Gastroesophageal sphincter (tissue), 4 donors: Measurements from ENCODE around the gene SIGLEC7. TPM values are rescaled to one million over a fixed set of nuclear protein-coding genes. Genes with fewer than 3 reads are reported as not detected.

ENCODE experiments used
- ATAC-seq: fragments of 150-250 bp; one replicate; pipeline ENCODE4 v1.9.1; 2016; ENCODE audit warnings: mild to moderate bottlenecking, moderate library complexity
- H3K27ac ChIP-seq, 4 donors: fragments of 200-600 bp; sonication (generic) in 3 of 4; 1 replicate in 3 of 4; 2 replicates in 1 of 4; pipeline ENCODE4 v1.5.1; 2016 to 2019
- H3K27me3 ChIP-seq: fragments of 200-600 bp; sonication (generic); one replicate; pipeline ENCODE4 v1.5.1; 2019
- H3K36me3 ChIP-seq, 2 donors: fragments of 200-600 bp; sonication (generic); one replicate each; pipeline ENCODE4 v1.5.1; 2019; ENCODE audit warnings: control low read depth in 1 of 2
- H3K4me1 ChIP-seq, 3 donors: fragments of 200-600 bp; sonication (generic); 1 replicate in 2 of 3; 2 replicates in 1 of 3; pipeline ENCODE4 v1.5.1; 2016 to 2019; ENCODE audit warnings: control low read depth in 2 of 3
- H3K4me3 ChIP-seq, 2 donors: fragments of 200-600 bp; sonication (generic); one replicate each; pipeline ENCODE4 v1.5.1; 2019; ENCODE audit warnings: mild to moderate bottlenecking in 1 of 2, moderate library complexity in 1 of 2
- H3K9me3 ChIP-seq, 3 donors: fragments of 200-600 bp; sonication (generic); one replicate each; pipeline ENCODE4 v1.5.1; 2017 to 2019; ENCODE audit warnings: control low read depth in 2 of 3
- CTCF ChIP-seq, 4 experiments: fragments of 200-600 bp in 2 of 4; fragments of 450-650 bp in 2 of 4; sonication (generic) in 1 of 4; IDR thresholded peaks; one replicate each; pipeline ENCODE4 v1.5.1; 2017 to 2019; ENCODE audit warnings: antibody characterized with exemption in 4 of 4, mild to moderate bottlenecking in 2 of 4, moderate library complexity in 2 of 4
- EP300 ChIP-seq: sonication (generic); formaldehyde crosslinking; IDR thresholded peaks from one replicate; pipeline ENCODE4 v1.6.1; 2017; ENCODE audit warnings: antibody characterized with exemption, mild to moderate bottlenecking
- POLR2A ChIP-seq, 2 donors: fragments of 450-650 bp; IDR thresholded peaks; one replicate each; pipeline ENCODE4 v1.6.1; 2017; ENCODE audit warnings: antibody characterized with exemption in 2 of 2, mild to moderate bottlenecking in 2 of 2, moderate library complexity in 1 of 2
- POLR2AphosphoS5 ChIP-seq: sonication (generic); formaldehyde crosslinking; IDR thresholded peaks from one replicate; pipeline ENCODE4 v1.6.1; 2017; ENCODE audit warnings: antibody characterized with exemption
- WGBS, 2 donors: methylation state at CpG; one replicate each; pipeline ENCODE4 v1.1.5; 2018; ENCODE audit warnings: low coverage in 1 of 2; 5-methylcytosine and 5-hydroxymethylcytosine counted together
- total RNA-seq, 4 donors: library from RNA; depleted of rRNA; stranded (reverse); fragments of >200 nt; gene quantifications; one replicate each; pipeline ENCODE4 v1.1.0, GENCODE V29; 2016

The SIGLEC7 gene
- total RNA-seq, 4 donors from 2014 or later = 0.46 to 4.4 (median 2.8) TPM; not detected in 1

- Histone ChIP-seq H3K36me3 (peaks cover 0 to 62% of the 10 kb centered on the region in 2 donors), H3K4me1 (peaks cover 0 to 17% (median 0%) of the 10 kb centered on the region in 3 donors), H3K4me3 (peak overlapping the region in 1 of 2 donors; percentile 36), H3K27ac (peak overlapping the region in 1 of 4 donors; percentile 66), H3K9me3 (no peaks in the 10 kb centered on the region), H3K27me3 (no peaks in the 10 kb centered on the region)
- no peak for ATAC-seq
- WGBS, 2 donors = no CpG with 5 or more reads among the region's 22 CpGs
- TF ChIP-seq POLR2A (IDR thresholded peaks at IDR 0.05) (peak in 1 of 2 donors; percentile 10), EP300 (no peak)
These were observed 43.1 kb upstream of the SIGLEC7 start for GRCh38 chr19:51099047-51099382.

- Histone ChIP-seq H3K27me3 (no peaks in the 10 kb centered on the region), H3K27ac (no peak overlapping the region), H3K9me3 (no peaks in the 10 kb centered on the region), H3K4me3 (no peak overlapping the region), H3K4me1 (peaks cover 0 to 25% (median 0%) of the 10 kb centered on the region in 3 donors), H3K36me3 (peaks cover 0 to 76% of the 10 kb centered on the region in 2 donors)
- no peak for ATAC-seq
- 42 to 45% methylated on average over 2 to 3 of the region's 3 CpGs for WGBS, 2 donors
- no peak for TF ChIP-seq POLR2A (IDR thresholded peaks at IDR 0.05)
- TF ChIP-seq EP300 = no peak
- TF ChIP-seq CTCF (IDR thresholded peaks at IDR 0.05) = no peak
These were observed 41.5 kb upstream of the SIGLEC7 start for GRCh38 chr19:51100601-51101000.

- no peak for TF ChIP-seq POLR2AphosphoS5
- no peak for TF ChIP-seq EP300
- TF ChIP-seq POLR2A (IDR thresholded peaks at IDR 0.05) = no peak
- no peak for TF ChIP-seq CTCF (IDR thresholded peaks at IDR 0.05)
- H3K4me3 ChIP-seq = no peak overlapping the region
- 47 to 62% methylated on average over 5 of the region's 5 CpGs for WGBS, 2 donors
- no peak overlapping the region for H3K27ac ChIP-seq
- ATAC-seq = no peak
- H3K36me3 ChIP-seq = peaks cover 0 to 80% of the 10 kb centered on the region in 2 donors
- H3K27me3 ChIP-seq = no peaks in the 10 kb centered on the region
- H3K4me1 ChIP-seq = peaks cover 0 to 31% (median 0%) of the 10 kb centered on the region in 3 donors
- no peaks in the 10 kb centered on the region for H3K9me3 ChIP-seq
These were observed 40.8 kb upstream of the SIGLEC7 start for GRCh38 chr19:51101171-51101865.

GRCh38 chr19:51102991-51103390 lies 39.1 kb upstream of the SIGLEC7 start:
- 77 to 88% methylated on average over 4 to 7 of the region's 7 CpGs for WGBS, 2 donors
- Histone ChIP-seq H3K27ac (no peak overlapping the region), H3K9me3 (no peaks in the 10 kb centered on the region), H3K36me3 (peaks cover 0 to 76% of the 10 kb centered on the region in 2 donors), H3K27me3 (no peaks in the 10 kb centered on the region), H3K4me3 (no peak overlapping the region), H3K4me1 (peaks cover 0 to 43% (median 6%) of the 10 kb centered on the region in 3 donors)
- no peak for ATAC-seq
- TF ChIP-seq CTCF (IDR thresholded peaks at IDR 0.05) (no peak), POLR2A (IDR thresholded peaks at IDR 0.05) (no peak), POLR2AphosphoS5 (no peak), EP300 (no peak)

- 95% methylated on average over 4 of the region's 49 CpGs; no CpG with 5 or more reads in 1 of the 2 donors for WGBS, 2 donors
- Histone ChIP-seq H3K27me3 (no peaks in the 10 kb centered on the region), H3K9me3 (no peaks in the 10 kb centered on the region), H3K36me3 (peaks cover 0 to 68% of the 10 kb centered on the region in 2 donors), H3K4me3 (no peak overlapping the region), H3K4me1 (peaks cover 0 to 39% (median 8%) of the 10 kb centered on the region in 3 donors), H3K27ac (no peak overlapping the region)
- no peak for ATAC-seq
- TF ChIP-seq POLR2A (IDR thresholded peaks at IDR 0.05) (no peak), POLR2AphosphoS5 (no peak), CTCF (IDR thresholded peaks at IDR 0.05) (no peak), EP300 (no peak)
These were observed 38.2 kb upstream of the SIGLEC7 start for GRCh38 chr19:51103926-51104341.
